Hepatocyte (in vitro differentiated cells): Measurements from ENCODE around the gene ZNF423. TPM values are rescaled to one million over a fixed set of nuclear protein-coding genes. Genes with fewer than 3 reads are reported as not detected.

Experiments used
- DNase-seq: peaks from one replicate; pipeline ENCODE4 v3.0.0-alpha.2; 2016; ENCODE audit warnings: low spot score
- H2AFZ ChIP-seq: fragments of 200-600 bp; sonication (generic); 2 replicates; pipeline ENCODE4 v1.6.0; 2016; ENCODE audit warnings: antibody characterized with exemption, mild to moderate bottlenecking
- H3K27ac ChIP-seq: fragments of 200-600 bp; sonication (generic); 2 replicates; pipeline ENCODE4 v1.5.1; 2016; ENCODE audit warnings: mild to moderate bottlenecking
- H3K27me3 ChIP-seq: fragments of 200-600 bp; sonication (generic); 2 replicates; pipeline ENCODE4 v1.6.1; 2016
- H3K36me3 ChIP-seq: fragments of 200-600 bp; sonication (generic); replicated peaks from 2 replicates; pipeline ENCODE4 v1.5.1; 2016; ENCODE audit warnings: low read depth; ENCODE audit not compliant: insufficient read depth
- H3K4me1 ChIP-seq: fragments of 200-600 bp; sonication (generic); 2 replicates; pipeline ENCODE4 v1.5.1; 2016; ENCODE audit warnings: mild to moderate bottlenecking, moderate library complexity; ENCODE audit not compliant: insufficient read depth
- H3K4me2 ChIP-seq: fragments of 200-600 bp; sonication (generic); 2 replicates; pipeline ENCODE4 v1.6.0; 2016
- H3K4me3 ChIP-seq: fragments of 200-600 bp; sonication (generic); 2 replicates; pipeline ENCODE4 v1.5.1; 2016; ENCODE audit warnings: mild to moderate bottlenecking
- H3K79me2 ChIP-seq: fragments of 200-600 bp; sonication (generic); 2 replicates; pipeline ENCODE4 v1.6.0; 2017; ENCODE audit warnings: mild to moderate bottlenecking
- H3K9me2 ChIP-seq: fragments of 200-600 bp; sonication (generic); replicated peaks from 2 replicates; pipeline ENCODE4 v1.6.0; 2017; ENCODE audit warnings: mild to moderate bottlenecking; ENCODE audit not compliant: insufficient read depth
- H3K9me3 ChIP-seq: fragments of 200-600 bp; sonication (generic); 2 replicates; pipeline ENCODE4 v1.5.1; 2016; ENCODE audit warnings: low read depth, mild to moderate bottlenecking
- H4K20me1 ChIP-seq: fragments of 200-600 bp; sonication (generic); 2 replicates; pipeline ENCODE4 v1.6.0; 2016; ENCODE audit warnings: mild to moderate bottlenecking; ENCODE audit not compliant: insufficient read depth, poor library complexity, severe bottlenecking
- CTCF ChIP-seq: fragments of 200-600 bp; sonication (generic); IDR thresholded peaks from 2 replicates; pipeline ENCODE4 v1.5.1; 2016; ENCODE audit warnings: antibody characterized with exemption, mild to moderate bottlenecking; ENCODE audit not compliant: poor library complexity
- EZH2 ChIP-seq: fragments of 200-600 bp; sonication (generic); IDR thresholded peaks from 2 replicates; pipeline ENCODE4 v1.6.1; 2016; ENCODE audit warnings: antibody characterized with exemption, mild to moderate bottlenecking, borderline replicate concordance
- EZH2phosphoT487 ChIP-seq: fragments of 200-600 bp; sonication (generic); IDR thresholded peaks from one replicate; pipeline ENCODE4 v1.6.1; 2018; ENCODE audit warnings: antibody characterized with exemption, mild to moderate bottlenecking, low read depth, moderate library complexity; ENCODE audit not compliant: unreplicated experiment, severe bottlenecking
- WGBS: methylation state at CpG from one replicate; pipeline ENCODE4 v1.1.6; 2016; ENCODE audit warnings: low lambda C conversion rate; ENCODE audit errors: missing lambda C conversion rate; 5-methylcytosine and 5-hydroxymethylcytosine counted together
- polyA plus RNA-seq: library from polyadenylated mRNA; unstranded; fragments of >200 nt; fragmentation: Nextera tagmentation; extraction: Ambion mirVana; gene quantifications from 2 replicates; pipeline ENCODE4 v1.2.1, GENCODE V29; 2016
- total RNA-seq: library from RNA; depleted of rRNA; stranded (reverse); fragments of >200 nt; gene quantifications from 2 replicates; pipeline ENCODE4 v1.2.3, GENCODE V29; 2014

The ZNF423 gene
- total and polyA plus RNA-seq, 2 experiments from 2014 or later, result 9.6 to 11.8 TPM

- DNase-seq, result no peak
- Histone ChIP-seq H2AFZ (no peak overlapping the region), H3K4me1 (no peaks in the 10 kb centered on the region), H4K20me1 (no peaks in the 10 kb centered on the region), H3K9me2 (no peaks in the 10 kb centered on the region), H3K9me3 (no peaks in the 10 kb centered on the region), H3K4me2 (no peak overlapping the region), H3K36me3 (no peaks in the 10 kb centered on the region), H3K4me3 (no peak overlapping the region), H3K27me3 (peaks cover 5% of the 10 kb centered on the region), H3K27ac (no peak overlapping the region), H3K79me2 (no peaks in the 10 kb centered on the region)
- TF ChIP-seq CTCF (no peak), EZH2phosphoT487 (no peak), EZH2 (no peak)
- WGBS, result 87% methylated on average over 11 of the region's 11 CpGs
These were observed 381.2 kb downstream of the ZNF423 start for GRCh38 chr16:49474741-49475140.

- no peak overlapping the region for H2AFZ ChIP-seq
- no peaks in the 10 kb centered on the region for H3K79me2 ChIP-seq
- no peak overlapping the region for H3K4me3 ChIP-seq
- H3K4me1 ChIP-seq, result no peaks in the 10 kb centered on the region
- no peak overlapping the region for H3K4me2 ChIP-seq
- no peaks in the 10 kb centered on the region for H3K9me2 ChIP-seq
- no peaks in the 10 kb centered on the region for H3K9me3 ChIP-seq
- H4K20me1 ChIP-seq, result no peaks in the 10 kb centered on the region
- no peaks in the 10 kb centered on the region for H3K36me3 ChIP-seq
- DNase-seq, result no peak
- no peak overlapping the region for H3K27ac ChIP-seq
- 78% methylated on average over 5 of the region's 5 CpGs for WGBS
- no peak for TF ChIP-seq CTCF
- no peak for TF ChIP-seq EZH2phosphoT487
- no peak for TF ChIP-seq EZH2
- H3K27me3 ChIP-seq, result peaks cover 5% of the 10 kb centered on the region
These were observed 382.1 kb downstream of the ZNF423 start for GRCh38 chr16:49473773-49474172.

- Histone ChIP-seq H3K4me3 (no peak overlapping the region), H4K20me1 (no peaks in the 10 kb centered on the region), H3K36me3 (no peaks in the 10 kb centered on the region), H3K4me1 (no peaks in the 10 kb centered on the region), H3K4me2 (no peak overlapping the region), H3K27ac (no peak overlapping the region), H3K9me3 (no peaks in the 10 kb centered on the region), H2AFZ (no peak overlapping the region), H3K79me2 (no peaks in the 10 kb centered on the region), H3K9me2 (no peaks in the 10 kb centered on the region), H3K27me3 (peaks cover under 1% of the 10 kb centered on the region)
- no peak for TF ChIP-seq EZH2
- no peak for TF ChIP-seq EZH2phosphoT487
- TF ChIP-seq CTCF, result no peak
- WGBS, result 95% methylated on average over 5 of the region's 5 CpGs
- DNase-seq, result no peak
These were observed 382.8 kb downstream of the ZNF423 start for GRCh38 chr16:49473131-49473530.

GRCh38 chr16:49472598-49472997 is 383.3 kb downstream of the ZNF423 start:
- H3K4me1 ChIP-seq, result no peaks in the 10 kb centered on the region
- H3K4me2 ChIP-seq, result no peak overlapping the region
- no peak for DNase-seq
- H3K4me3 ChIP-seq, result no peak overlapping the region
- H3K36me3 ChIP-seq, result no peaks in the 10 kb centered on the region
- H3K27me3 ChIP-seq, result no peaks in the 10 kb centered on the region
- no peaks in the 10 kb centered on the region for H3K9me3 ChIP-seq
- H3K27ac ChIP-seq, result no peak overlapping the region
- WGBS, result 88% methylated on average over 13 of the region's 13 CpGs
- H3K9me2 ChIP-seq, result no peaks in the 10 kb centered on the region
- no peaks in the 10 kb centered on the region for H4K20me1 ChIP-seq
- no peak overlapping the region for H2AFZ ChIP-seq
- no peaks in the 10 kb centered on the region for H3K79me2 ChIP-seq
- TF ChIP-seq CTCF, result no peak
- no peak for TF ChIP-seq EZH2phosphoT487
- no peak for TF ChIP-seq EZH2
